Measurements from ENCODE around the gene SLC5A3. TPM values are rescaled to one million over a fixed set of nuclear protein-coding genes. Genes with fewer than 3 reads are reported as not detected.

The SLC5A3 gene
- total and polyA plus RNA-seq, 4 donors, result 12.7 to 59.8 (median 32.3) TPM

DNA sequence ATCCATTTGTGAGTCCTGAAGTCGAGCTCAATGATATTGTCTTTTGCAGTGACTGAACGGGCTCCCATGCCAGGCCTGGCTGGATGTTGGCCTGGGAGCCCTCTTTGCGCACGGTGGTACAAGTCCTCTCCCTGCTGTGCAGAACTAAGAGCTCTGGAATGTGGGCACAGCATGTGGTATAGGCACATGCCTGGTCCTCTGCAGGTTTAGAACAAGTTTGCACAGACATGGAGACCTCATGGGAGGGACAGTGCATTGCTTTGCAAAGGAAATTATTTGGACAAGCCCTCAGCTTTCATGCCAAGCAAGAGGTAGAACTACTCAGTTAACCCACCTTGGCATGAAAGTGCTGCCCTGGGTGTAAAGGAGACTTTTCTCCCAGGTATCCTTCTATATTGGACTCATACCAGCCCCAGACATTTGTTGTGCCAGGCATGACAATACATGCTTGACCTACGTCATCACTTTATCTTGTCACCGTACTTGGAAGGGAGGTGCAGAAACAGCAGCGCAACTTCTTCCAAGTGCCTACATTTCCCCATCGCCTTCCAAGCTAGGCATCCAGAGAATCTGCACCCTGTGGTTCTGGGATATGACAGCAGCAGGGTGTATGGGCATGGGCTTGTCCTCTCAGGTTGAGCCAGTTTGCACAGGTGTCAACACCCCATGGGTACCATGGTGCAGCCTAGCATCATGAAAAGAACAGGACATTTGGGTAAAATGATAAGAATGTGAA lies 37.6 kb upstream of the SLC5A3 start:
- no peaks in the 10 kb centered on the region for H3K27me3 ChIP-seq (ENCODE audit: control insufficient read depth, insufficient read depth, low read length)
- H3K9me3 ChIP-seq (ENCODE audit: control insufficient read depth, insufficient read depth, low read length), result no peaks in the 10 kb centered on the region
- 75% methylated on average over 8 of the region's 8 CpGs for WGBS (ENCODE audit: insufficient coverage)
- no peak overlapping the region for H3K27ac ChIP-seq (ENCODE audit: low read depth, low read length)
- no peak for DNase-seq (ENCODE audit: low read depth in 4 of 6, low spot score in 6 of 6)
- no peaks in the 10 kb centered on the region for H3K36me3 ChIP-seq (ENCODE audit: control insufficient read depth, insufficient read depth, low read length)
- H3K4me3 ChIP-seq (ENCODE audit: low read depth, low read length), result no peak overlapping the region
- H3K4me1 ChIP-seq (ENCODE audit: control insufficient read depth, insufficient read depth, low read length), result no peaks in the 10 kb centered on the region

DNA sequence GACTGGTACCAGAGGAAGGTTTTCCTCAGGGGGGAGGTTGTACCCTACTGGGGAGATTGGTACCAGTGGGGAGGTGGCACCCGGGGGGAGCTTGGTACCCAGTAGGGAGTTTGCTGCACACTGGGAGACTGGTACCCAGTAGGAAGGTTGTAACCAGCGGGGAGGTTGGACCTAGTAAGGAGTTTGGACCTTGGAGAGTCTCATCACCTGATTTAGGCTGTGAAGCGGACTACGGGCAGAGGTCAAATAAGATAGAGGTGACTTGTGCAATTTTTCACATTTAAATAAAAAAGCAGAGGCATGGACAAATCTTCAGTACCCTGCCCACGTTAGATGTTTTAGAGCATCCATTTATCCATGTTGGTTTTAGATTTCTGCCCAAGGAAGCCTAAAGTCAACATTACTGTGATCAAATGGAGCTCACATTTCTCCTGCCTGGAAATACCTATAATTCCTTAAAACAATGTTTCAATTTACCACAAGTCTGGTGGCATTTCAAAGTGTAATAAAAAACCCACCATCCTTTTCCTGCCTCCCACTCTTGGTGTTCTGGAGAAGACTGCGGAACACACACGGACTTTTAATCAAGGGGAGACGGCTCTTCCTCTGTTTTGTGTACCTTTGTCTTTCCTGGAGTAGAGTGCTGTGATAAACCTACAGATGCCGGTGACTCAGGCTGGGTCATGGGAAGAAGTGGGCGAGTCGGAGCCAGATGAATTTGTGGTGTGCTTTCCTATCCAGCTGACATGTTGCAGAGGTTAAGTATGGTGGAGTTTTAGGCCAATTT lies 36.2 kb upstream of the SLC5A3 start:
- Histone ChIP-seq H3K9me3 (ENCODE audit: control insufficient read depth, insufficient read depth, low read length) (no peaks in the 10 kb centered on the region), H3K4me1 (ENCODE audit: control insufficient read depth, insufficient read depth, low read length) (no peaks in the 10 kb centered on the region), H3K36me3 (ENCODE audit: control insufficient read depth, insufficient read depth, low read length) (no peaks in the 10 kb centered on the region), H3K27ac (ENCODE audit: low read depth, low read length) (no peak overlapping the region), H3K27me3 (ENCODE audit: control insufficient read depth, insufficient read depth, low read length) (no peaks in the 10 kb centered on the region), H3K4me3 (ENCODE audit: low read depth, low read length) (no peak overlapping the region)
- DNase-seq (ENCODE audit: low read depth in 4 of 6, low spot score in 6 of 6), result no peak
- WGBS (ENCODE audit: insufficient coverage), result 92% methylated on average over 5 of the region's 11 CpGs

DNA sequence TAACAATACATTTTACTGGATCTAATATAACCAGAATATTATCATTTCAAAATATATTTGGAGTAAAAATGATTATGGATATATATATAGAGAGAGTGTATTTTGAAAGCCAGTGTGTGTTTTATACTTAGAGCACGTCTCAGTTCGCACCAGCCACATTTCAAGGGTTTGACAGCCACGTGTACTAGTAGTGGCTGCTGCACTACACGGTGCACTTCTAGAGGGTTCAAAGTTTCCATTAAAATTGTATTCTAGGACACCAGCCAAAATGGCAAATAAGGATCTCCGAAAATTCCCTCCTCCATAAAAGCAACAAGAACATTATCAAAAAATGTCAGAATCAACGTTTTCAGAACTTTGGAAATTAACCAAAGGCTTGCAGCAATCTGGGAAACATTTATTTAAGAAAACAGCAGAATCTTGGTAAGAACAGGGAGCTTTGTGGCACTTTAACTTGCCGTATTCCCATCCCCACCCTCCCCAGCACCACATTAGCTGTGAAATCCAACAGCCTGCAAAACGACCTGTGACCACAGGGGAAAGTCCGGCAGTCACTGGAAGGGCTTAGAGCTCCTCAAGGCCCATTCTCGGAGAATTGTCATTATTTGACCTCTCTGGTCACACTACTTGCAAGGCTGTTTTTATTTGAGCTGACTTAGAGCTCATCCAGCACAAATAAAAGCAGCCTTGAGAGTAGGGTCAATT lies 33.5 kb upstream of the SLC5A3 start:
- Histone ChIP-seq H3K9me3 (ENCODE audit: control insufficient read depth, insufficient read depth, low read length) (no peaks in the 10 kb centered on the region), H3K36me3 (ENCODE audit: control insufficient read depth, insufficient read depth, low read length) (no peaks in the 10 kb centered on the region), H3K27me3 (ENCODE audit: control insufficient read depth, insufficient read depth, low read length) (no peaks in the 10 kb centered on the region), H3K4me3 (ENCODE audit: low read depth, low read length) (no peak overlapping the region), H3K27ac (ENCODE audit: low read depth, low read length) (no peak overlapping the region), H3K4me1 (ENCODE audit: control insufficient read depth, insufficient read depth, low read length) (no peaks in the 10 kb centered on the region)
- WGBS (ENCODE audit: insufficient coverage), result 61% methylated on average over 6 of the region's 10 CpGs
- no peak for DNase-seq (ENCODE audit: low read depth in 4 of 6, low spot score in 6 of 6)

- no peaks in the 10 kb centered on the region for H3K27me3 ChIP-seq (ENCODE audit: control insufficient read depth, insufficient read depth, low read length)
- no CpG with 5 or more reads among the region's 1 CpG for WGBS (ENCODE audit: insufficient coverage)
- DNase-seq (ENCODE audit: low read depth in 4 of 6, low spot score in 6 of 6), result no peak
Measured at GRCh38 chr21:34042735-34043134, 30.6 kb upstream of the SLC5A3 start.

GRCh38 chr21:34043333-34043732 lies 30.0 kb upstream of the SLC5A3 start:
- no peak for DNase-seq (ENCODE audit: low read depth in 4 of 6, low spot score in 6 of 6)
- Histone ChIP-seq H3K36me3 (ENCODE audit: control insufficient read depth, insufficient read depth, low read length) (no peaks in the 10 kb centered on the region), H3K4me1 (ENCODE audit: control insufficient read depth, insufficient read depth, low read length) (no peaks in the 10 kb centered on the region), H3K27ac (ENCODE audit: low read depth, low read length) (no peak overlapping the region), H3K9me3 (ENCODE audit: control insufficient read depth, insufficient read depth, low read length) (no peaks in the 10 kb centered on the region), H3K27me3 (ENCODE audit: control insufficient read depth, insufficient read depth, low read length) (no peaks in the 10 kb centered on the region), H3K4me3 (ENCODE audit: low read depth, low read length) (no peak overlapping the region)
- WGBS (ENCODE audit: insufficient coverage), result no CpG with 5 or more reads among the region's 4 CpGs

More at GRCh38 chr21:34042735-34043134, 30.6 kb upstream of the SLC5A3 start:
- no peaks in the 10 kb centered on the region for H3K4me1 ChIP-seq (ENCODE audit: control insufficient read depth, insufficient read depth, low read length)
- H3K36me3 ChIP-seq (ENCODE audit: control insufficient read depth, insufficient read depth, low read length), result no peaks in the 10 kb centered on the region
- no peak overlapping the region for H3K4me3 ChIP-seq (ENCODE audit: low read depth, low read length)
- no peaks in the 10 kb centered on the region for H3K9me3 ChIP-seq (ENCODE audit: control insufficient read depth, insufficient read depth, low read length)
- H3K27ac ChIP-seq (ENCODE audit: low read depth, low read length), result no peak overlapping the region

- Histone ChIP-seq H3K36me3 (ENCODE audit: control insufficient read depth, insufficient read depth, low read length) (no peaks in the 10 kb centered on the region), H3K27me3 (ENCODE audit: control insufficient read depth, insufficient read depth, low read length) (no peaks in the 10 kb centered on the region), H3K27ac (ENCODE audit: low read depth, low read length) (no peak overlapping the region), H3K4me1 (ENCODE audit: control insufficient read depth, insufficient read depth, low read length) (no peaks in the 10 kb centered on the region), H3K9me3 (ENCODE audit: control insufficient read depth, insufficient read depth, low read length) (no peaks in the 10 kb centered on the region), H3K4me3 (ENCODE audit: low read depth, low read length) (no peak overlapping the region)
- WGBS (ENCODE audit: insufficient coverage), result 100% methylated on average over 1 of the region's 6 CpGs
- DNase-seq (ENCODE audit: low read depth in 4 of 6, low spot score in 6 of 6), result no peak
Measured at GRCh38 chr21:34046917-34047316, 26.5 kb upstream of the SLC5A3 start.

DNA sequence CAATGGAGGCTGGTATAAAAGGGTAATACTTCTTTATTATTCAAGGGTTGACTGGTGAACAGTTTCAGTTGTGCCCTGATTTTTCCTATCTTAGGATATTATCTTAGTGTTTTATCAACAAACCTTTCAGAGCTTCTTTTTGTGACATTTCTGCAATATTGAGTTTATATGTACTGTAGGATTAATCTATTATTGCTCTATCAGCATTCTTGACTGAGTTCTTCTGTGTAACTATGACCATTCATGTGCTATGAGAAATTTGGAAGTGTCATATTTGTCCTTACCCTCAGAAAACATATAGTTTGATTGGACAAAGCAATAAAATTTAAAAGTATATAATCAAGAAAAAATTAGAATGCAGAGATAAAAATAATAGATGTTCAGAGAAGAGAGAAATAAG lies 25.5 kb upstream of the SLC5A3 start:
- DNase-seq (ENCODE audit: low read depth in 4 of 6, low spot score in 6 of 6), result no peak
- H3K36me3 ChIP-seq (ENCODE audit: control insufficient read depth, insufficient read depth, low read length), result no peaks in the 10 kb centered on the region
- H3K27me3 ChIP-seq (ENCODE audit: control insufficient read depth, insufficient read depth, low read length), result no peaks in the 10 kb centered on the region
- no peak overlapping the region for H3K4me3 ChIP-seq (ENCODE audit: low read depth, low read length)
- H3K9me3 ChIP-seq (ENCODE audit: control insufficient read depth, insufficient read depth, low read length), result no peaks in the 10 kb centered on the region
- no peak overlapping the region for H3K27ac ChIP-seq (ENCODE audit: low read depth, low read length)
- H3K4me1 ChIP-seq (ENCODE audit: control insufficient read depth, insufficient read depth, low read length), result no peaks in the 10 kb centered on the region

- no peak overlapping the region for H3K27ac ChIP-seq (ENCODE audit: low read depth, low read length)
- H3K36me3 ChIP-seq (ENCODE audit: control insufficient read depth, insufficient read depth, low read length), result no peaks in the 10 kb centered on the region
- H3K4me1 ChIP-seq (ENCODE audit: control insufficient read depth, insufficient read depth, low read length), result no peaks in the 10 kb centered on the region
- DNase-seq (ENCODE audit: low read depth in 4 of 6, low spot score in 6 of 6), result no peak
- WGBS (ENCODE audit: insufficient coverage), result 87% methylated on average over 5 of the region's 5 CpGs
- no peak overlapping the region for H3K4me3 ChIP-seq (ENCODE audit: low read depth, low read length)
- H3K27me3 ChIP-seq (ENCODE audit: control insufficient read depth, insufficient read depth, low read length), result no peaks in the 10 kb centered on the region
- H3K9me3 ChIP-seq (ENCODE audit: control insufficient read depth, insufficient read depth, low read length), result no peaks in the 10 kb centered on the region
Measured at GRCh38 chr21:34052171-34052570, 21.2 kb upstream of the SLC5A3 start.

GRCh38 chr21:34054259-34054658 lies 19.1 kb upstream of the SLC5A3 start:
- Histone ChIP-seq H3K4me3 (ENCODE audit: low read depth, low read length) (no peak overlapping the region), H3K27ac (ENCODE audit: low read depth, low read length) (no peak overlapping the region), H3K9me3 (ENCODE audit: control insufficient read depth, insufficient read depth, low read length) (no peaks in the 10 kb centered on the region), H3K36me3 (ENCODE audit: control insufficient read depth, insufficient read depth, low read length) (no peaks in the 10 kb centered on the region), H3K4me1 (ENCODE audit: control insufficient read depth, insufficient read depth, low read length) (no peaks in the 10 kb centered on the region), H3K27me3 (ENCODE audit: control insufficient read depth, insufficient read depth, low read length) (no peaks in the 10 kb centered on the region)
- WGBS (ENCODE audit: insufficient coverage), result 82% methylated on average over 2 of the region's 4 CpGs
- no peak for DNase-seq (ENCODE audit: low read depth in 4 of 6, low spot score in 6 of 6)

Data from spinal cord (tissue), 10 donors.